Adrenal gland (tissue), 19 donors: ENCODE measurements around the gene ARL6IP4. TPM values are rescaled to one million over a fixed set of nuclear protein-coding genes. Genes with fewer than 3 reads are reported as not detected.

ENCODE experiments used
- DNase-seq, 7 donors: peaks; one replicate each; pipeline ENCODE4 v3.0.0-alpha.2; 2019 to 2020
- H3K27ac ChIP-seq, 5 donors: fragments of 200-600 bp; sonication (generic) in 4 of 5; 1 replicate in 3 of 5; 2 replicates in 2 of 5; pipeline versions ENCODE4 v1.5.1 to v1.8.0; 2016 to 2020; ENCODE audit warnings: mild to moderate bottlenecking in 1 of 5
- H3K27me3 ChIP-seq: fragments of 200-600 bp; 2 replicates; pipeline ENCODE4 v1.8.0; 2021
- H3K36me3 ChIP-seq, 2 donors: fragments of 200-600 bp; replicated peaks in 1 of 2; 1 replicate in 1 of 2; 2 replicates in 1 of 2; pipeline versions ENCODE4 v1.5.1 to v1.8.0; 2018 to 2022
- H3K4me1 ChIP-seq, 2 donors: fragments of 200-600 bp; replicated peaks in 1 of 2; 1 replicate in 1 of 2; 2 replicates in 1 of 2; pipeline versions ENCODE4 v1.5.1 to v1.8.0; 2018 to 2021
- H3K4me3 ChIP-seq, 4 donors: fragments of 200-600 bp; sonication (generic) in 3 of 4; one replicate each; pipeline ENCODE4 v1.5.1; 2016 to 2018
- H3K9me3 ChIP-seq, 3 donors: fragments of 200-600 bp; sonication (generic) in 1 of 3; replicated peaks in 1 of 3; 1 replicate in 2 of 3; 2 replicates in 1 of 3; pipeline versions ENCODE4 v1.5.1 to v1.8.0; 2016 to 2021
- CTCF ChIP-seq, 6 experiments: fragments of 450-650 bp in 4 of 6; fragments of 200-600 bp in 2 of 6; sonication (generic) in 1 of 6; IDR thresholded peaks; 1 replicate in 5 of 6; 2 replicates in 1 of 6; pipeline versions ENCODE4 v1.5.1 to v1.8.0; 2016 to 2021; ENCODE audit warnings: antibody characterized with exemption in 6 of 6, mild to moderate bottlenecking in 2 of 6, moderate library complexity in 1 of 6
- POLR2A ChIP-seq, 2 donors: fragments of 450-650 bp; IDR thresholded peaks; one replicate each; pipeline ENCODE4 v1.6.1; 2017; ENCODE audit warnings: antibody characterized with exemption in 2 of 2, mild to moderate bottlenecking in 2 of 2, moderate library complexity in 1 of 2
- WGBS, 4 donors: extraction: QIAGEN DNeasy Blood & Tissue Kit in 2 of 4; methylation state at CpG; one replicate each; pipeline versions ENCODE4 v1.1.5 to v1.1.7; 2013 to 2017; 5-methylcytosine and 5-hydroxymethylcytosine counted together
- intact Hi-C, 2 donors: fragments of 100-400 bp; cut with DNase I; formaldehyde crosslinking; loops; one replicate each; pipeline versions ENCODE4 v1.14.1 to v1.15.0; 2022 to 2023
- long read RNA-seq, 10 donors: library from polyadenylated mRNA in 3 of 10; unstranded in 2 of 10; stranded (forward) in 1 of 10; transcript quantifications; one replicate each; pipeline ENCODE4 v2.0.0 and lab custom pipeline, GENCODE V29; 2021 to 2026
- polyA plus RNA-seq, 3 donors: library from polyadenylated mRNA; stranded (reverse); fragments of 200-250 nt in 2 of 3; fragments of 350-450 nt in 1 of 3; fragmentation: Illumina TruSeq in 1 of 3; extraction: RNeasy Lipid Tissue Mini Kit (QIAGEN cat#74804) in 1 of 3; gene quantifications; one replicate each; pipeline ENCODE4 v1.2.3, GENCODE V29; 2013 to 2014
- total RNA-seq, 9 donors: library from RNA; depleted of rRNA in 4 of 9; stranded (reverse); fragments of >200 nt in 4 of 9; fragments of 120-200 nt in 1 of 9; fragmentation: NEBNext Ultra II Directional in 1 of 9; extraction: Animal tissue kit (Norgen Biotek cat#: 25700) in 1 of 9; gene quantifications; one replicate each; pipeline versions ENCODE4 v1.1.0 to v1.2.4, GENCODE V29; 2013 to 2023
- donor health status: healthy with polysubstance abuse.
- donor health status: Bipolar disorder and iron deficiency.
- donor health status: DM: yes; HTN: yes; CAD: no.
- donor health status: DM: no; HTN: no; CAD: no.
- donor health status: DM: no; HTN: no; CAD: no.
- donor health status: DM: yes; HTN: yes; CAD: no.

Gene ARL6IP4
- total RNA-seq, result 100 to 1,000 TPM; 192 to 384 (median 285) TPM
- polyA plus RNA-seq, result 100 to 1,000 TPM; 198 to 709 (median 531) TPM
- long read RNA-seq, donor 1, transcript ARL6IP4-201 (6 exons, 1,644 nt), result minor isoform, 9 of 118 reads
- long read RNA-seq, donor 1, transcript ARL6IP4-208 (6 exons, 796 nt), result minor isoform, 12 of 118 reads
- long read RNA-seq, donor 1, transcript ARL6IP4-210 (6 exons, 1,491 nt), result minor isoform, 17 of 118 reads
- long read RNA-seq, donor 1, transcript ARL6IP4-220 (6 exons, 1,591 nt), result major isoform, 18 of 118 reads
- long read RNA-seq, donor 1, partial matches to known transcripts, result 15 of 118 reads
- long read RNA-seq, donor 1, other reads (novel, unspliced or antisense), result 23 of 118 reads
- long read RNA-seq, donor 2, transcript ARL6IP4-210 (6 exons, 1,491 nt), result minor isoform, 9 of 117 reads
- long read RNA-seq, donor 2, transcript ARL6IP4-214 (5 exons, 1,273 nt), result minor isoform, 6 of 117 reads
- long read RNA-seq, donor 2, transcript ARL6IP4-220 (6 exons, 1,591 nt), result major isoform, 11 of 117 reads
- long read RNA-seq, donor 2, transcript ARL6IP4-208 (6 exons, 796 nt), result minor isoform, 9 of 117 reads
- long read RNA-seq, donor 2, partial matches to known transcripts, result 71 of 117 reads
- long read RNA-seq, donor 2, other reads (novel, unspliced or antisense), result 7 of 117 reads
- long read RNA-seq, donor 3, transcript ARL6IP4-213 (2 exons, 562 nt), result minor isoform, 6 of 61 reads
- long read RNA-seq, donor 3, transcript ARL6IP4-210 (6 exons, 1,491 nt), result major isoform, 9 of 61 reads
- long read RNA-seq, donor 3, partial matches to known transcripts, result 29 of 61 reads
- long read RNA-seq, donor 3, other reads (novel, unspliced or antisense), result 6 of 61 reads
- long read RNA-seq, donor 4, transcript ARL6IP4-214 (5 exons, 1,273 nt), result minor isoform, 6 of 146 reads
- long read RNA-seq, donor 4, transcript ARL6IP4-210 (6 exons, 1,491 nt), result minor isoform, 29 of 146 reads
- long read RNA-seq, donor 4, transcript ARL6IP4-220 (6 exons, 1,591 nt), result major isoform, 40 of 146 reads
- long read RNA-seq, donor 4, transcript ARL6IP4-201 (6 exons, 1,644 nt), result minor isoform, 16 of 146 reads
- long read RNA-seq, donor 4, partial matches to known transcripts, result 18 of 146 reads
- long read RNA-seq, donor 4, other reads (novel, unspliced or antisense), result 36 of 146 reads
- long read RNA-seq, donor 5, transcript ARL6IP4-201 (6 exons, 1,644 nt), result minor isoform, 18 of 335 reads
- long read RNA-seq, donor 5, transcript ARL6IP4-210 (6 exons, 1,491 nt), result minor isoform, 47 of 335 reads
- long read RNA-seq, donor 5, transcript ARL6IP4-208 (6 exons, 796 nt), result minor isoform, 26 of 335 reads
- long read RNA-seq, donor 5, transcript ARL6IP4-220 (6 exons, 1,591 nt), result major isoform, 58 of 335 reads
- long read RNA-seq, donor 5, partial matches to known transcripts, result 37 of 335 reads
- long read RNA-seq, donor 5, other reads (novel, unspliced or antisense), result 127 of 335 reads
- long read RNA-seq, donor 6, transcript ARL6IP4-210 (6 exons, 1,491 nt), result major isoform, 30 of 107 reads
- long read RNA-seq, donor 6, transcript ARL6IP4-220 (6 exons, 1,591 nt), result minor isoform, 27 of 107 reads
- long read RNA-seq, donor 6, partial matches to known transcripts, result 11 of 107 reads
- long read RNA-seq, donor 6, other reads (novel, unspliced or antisense), result 30 of 107 reads
- long read RNA-seq, donor 7, transcript ARL6IP4-210 (6 exons, 1,491 nt), result major isoform, 9 of 91 reads
- long read RNA-seq, donor 7, transcript ARL6IP4-220 (6 exons, 1,591 nt), result minor isoform, 6 of 91 reads
- long read RNA-seq, donor 7, transcript ARL6IP4-208 (6 exons, 796 nt), result minor isoform, 7 of 91 reads
- long read RNA-seq, donor 7, partial matches to known transcripts, result 46 of 91 reads
- long read RNA-seq, donor 7, other reads (novel, unspliced or antisense), result 9 of 91 reads
- long read RNA-seq, donor 8, transcript ARL6IP4-208 (6 exons, 796 nt), result minor isoform, 16 of 263 reads
- long read RNA-seq, donor 8, transcript ARL6IP4-210 (6 exons, 1,491 nt), result major isoform, 27 of 263 reads
- long read RNA-seq, donor 8, transcript ARL6IP4-201 (6 exons, 1,644 nt), result minor isoform, 12 of 263 reads
- long read RNA-seq, donor 8, transcript ARL6IP4-220 (6 exons, 1,591 nt), result minor isoform, 19 of 263 reads
- long read RNA-seq, donor 8, partial matches to known transcripts, result 144 of 263 reads
- long read RNA-seq, donor 8, other reads (novel, unspliced or antisense), result 29 of 263 reads
- long read RNA-seq, donor 9, transcript ARL6IP4-208 (6 exons, 796 nt), result major isoform, 9 of 62 reads
- long read RNA-seq, donor 9, transcript ARL6IP4-220 (6 exons, 1,591 nt), result minor isoform, 7 of 62 reads
- long read RNA-seq, donor 9, partial matches to known transcripts, result 22 of 62 reads
- long read RNA-seq, donor 9, other reads (novel, unspliced or antisense), result 11 of 62 reads
- long read RNA-seq, donor 10, transcript ARL6IP4-213 (2 exons, 562 nt), result major isoform, 18 of 193 reads
- long read RNA-seq, donor 10, transcript ARL6IP4-208 (6 exons, 796 nt), result minor isoform, 9 of 193 reads
- long read RNA-seq, donor 10, transcript ARL6IP4-210 (6 exons, 1,491 nt), result minor isoform, 9 of 193 reads
- long read RNA-seq, donor 10, transcript ARL6IP4-220 (6 exons, 1,591 nt), result minor isoform, 11 of 193 reads
- long read RNA-seq, donor 10, partial matches to known transcripts, result 130 of 193 reads
- long read RNA-seq, donor 10, other reads (novel, unspliced or antisense), result 5 of 193 reads

GRCh38 chr12:122980183-122981035, at the start of gene ARL6IP4:
TSS of gene ARL6IP4 (plus strand) at chr12:122980681. CDS start at chr12:122981140, 459 bp downstream.
- peak within 1 kb of the TSS; percentile 37 to 83 (median 64) for H3K4me3 ChIP-seq
- TF ChIP-seq CTCF (IDR thresholded peaks at IDR 0.05) (no peak), POLR2A (IDR thresholded peaks at IDR 0.05) (peak in 1 of 2 donors; percentile 69)
- H3K36me3 ChIP-seq, result peaks cover 0 to 5% of the 10 kb centered on the region in 2 donors
- WGBS, 4 donors, result 0 to 1% (median 0%) methylated on average over 30 to 96 of the region's 96 CpGs
- intact Hi-C loops, result loop anchor here in 1 of 2 donors (5.0 kb wide), 2 partner anchors 172 to 257 kb away; partner anchors contain the start of gene PITPNM2
- peaks cover 54 to 77% of the 10 kb centered on the region in 2 donors for H3K4me1 ChIP-seq
- no peaks in the 10 kb centered on the region for H3K27me3 ChIP-seq
- peak within 1 kb of the TSS; percentile 17 to 90 (median 79) for H3K27ac ChIP-seq
- peak in 4 of 7 donors; percentile 54 to 60 (median 58) for DNase-seq
- no peaks in the 10 kb centered on the region for H3K9me3 ChIP-seq

GRCh38 chr12:122932207-122932606, 48.3 kb upstream of the ARL6IP4 start:
- WGBS, 4 donors, result 80 to 95% (median 91%) methylated on average over 3 to 8 of the region's 8 CpGs; no CpG with 5 or more reads in 1 of the 4 donors
- intact Hi-C loops, result no loop called here
- TF ChIP-seq CTCF (IDR thresholded peaks at IDR 0.05), result no peak
- no peaks in the 10 kb centered on the region for H3K36me3 ChIP-seq
- H3K9me3 ChIP-seq, result no peaks in the 10 kb centered on the region
- no peak overlapping the region for H3K27ac ChIP-seq
- no peaks in the 10 kb centered on the region for H3K27me3 ChIP-seq
- no peak overlapping the region for H3K4me3 ChIP-seq
- DNase-seq, result no peak
- no peaks in the 10 kb centered on the region for H3K4me1 ChIP-seq
